GM18505 (cell line): ENCODE measurements around the gene ATP12A.
A peak's percentile ranks its signal among the peaks of the same experiment; 100 is the strongest.

Experiments used
- ATAC-seq: cut with Tn5 transposase; IDR thresholded peaks from one replicate; pipeline ENCODE4 v1.9.1; 2021; ENCODE audit not compliant: unreplicated experiment
- POLR2A ChIP-seq: IDR thresholded peaks from 4 replicates; pipeline ENCODE4 v1.6.1; 2011; ENCODE audit warnings: borderline replicate concordance; ENCODE audit not compliant: insufficient read depth, insufficient read length; ENCODE audit errors: extremely low read depth

Gene ATP12A

GRCh38 chr13:24685314-24685713, 5.1 kb downstream of the ATP12A start:
- TF ChIP-seq POLR2A: no peak
- ATAC-seq: no peak

GRCh38 chr13:24687611-24688010, 7.4 kb downstream of the ATP12A start:
- ATAC-seq: no peak
- TF ChIP-seq POLR2A: no peak

- TF ChIP-seq POLR2A: no peak
- ATAC-seq: no peak
Observed at GRCh38 chr13:24688111-24688510, 7.9 kb downstream of the ATP12A start.

GRCh38 chr13:24688950-24689349, 8.7 kb downstream of the ATP12A start:
- ATAC-seq: no peak
- TF ChIP-seq POLR2A: no peak

- TF ChIP-seq POLR2A: no peak
- no peak for ATAC-seq
Observed at GRCh38 chr13:24691381-24691780, 11.2 kb downstream of the ATP12A start.

GRCh38 chr13:24692561-24692960, 12.4 kb downstream of the ATP12A start:
- ATAC-seq: no peak
- TF ChIP-seq POLR2A: no peak

- no peak for TF ChIP-seq POLR2A
- ATAC-seq: peak; percentile 70
Observed at GRCh38 chr13:24693862-24694471, 13.8 kb downstream of the ATP12A start.

GRCh38 chr13:24694907-24695306, 14.7 kb downstream of the ATP12A start:
- no peak for TF ChIP-seq POLR2A
- ATAC-seq: no peak

- no peak for TF ChIP-seq POLR2A
- no peak for ATAC-seq
Observed at GRCh38 chr13:24698686-24699085, 18.5 kb downstream of the ATP12A start.

GRCh38 chr13:24699541-24699940, 19.3 kb downstream of the ATP12A start:
- TF ChIP-seq POLR2A: no peak
- no peak for ATAC-seq

GRCh38 chr13:24700539-24700938, 20.3 kb downstream of the ATP12A start:
- TF ChIP-seq POLR2A: no peak
- no peak for ATAC-seq

GRCh38 chr13:24706886-24707585, 26.8 kb downstream of the ATP12A start:
- TF ChIP-seq POLR2A: no peak
- no peak for ATAC-seq

GRCh38 chr13:24709186-24709913, 29.1 kb downstream of the ATP12A start:
- ATAC-seq: peak; percentile 83
- no peak for TF ChIP-seq POLR2A

- no peak for ATAC-seq
- TF ChIP-seq POLR2A: no peak
Observed at GRCh38 chr13:24713022-24713421, 32.8 kb downstream of the ATP12A start.

- no peak for TF ChIP-seq POLR2A
- ATAC-seq: no peak
Observed at GRCh38 chr13:24716011-24716410, 35.8 kb downstream of the ATP12A start.

- no peak for ATAC-seq
- no peak for TF ChIP-seq POLR2A
Observed at GRCh38 chr13:24716446-24716845, 36.2 kb downstream of the ATP12A start.
